Measurements from ENCODE around the gene RPAIN. TPM values are rescaled to one million over a fixed set of nuclear protein-coding genes. Genes with fewer than 3 reads are reported as not detected.
"Not testable (repeated sequence)": the region's sequence is repeated elsewhere in the genome, so short reads cannot be mapped to it uniquely, and the experiment has no call there.

Gene RPAIN
- total RNA-seq, 1 donor from 2014 or later: 37.2 TPM

GRCh38 chr17:5429191-5429887 lies 9.4 kb downstream of the RPAIN start:
- Histone ChIP-seq H3K4me1 (peaks cover 11% of the 10 kb centered on the region), H3K36me3 (peaks cover 100% of the 10 kb centered on the region), H3K9me3 (no peaks in the 10 kb centered on the region), H3K27ac (peak overlapping the region; percentile 60), H3K27me3 (ENCODE audit: low read depth) (no peaks in the 10 kb centered on the region), H3K4me3 (no peak overlapping the region)
- peak; percentile 86 for ATAC-seq
- TF ChIP-seq CTCF (IDR thresholded peaks at IDR 0.05): no peak
- intact Hi-C loops (cut with DNase I): no loop called here
- DNase-seq: no peak

- peak; percentile 88 to 91 for ATAC-seq
- H3K27ac ChIP-seq: peak overlapping the region; percentile 60
Measured at GRCh38 chr17:5430413-5430999, 10.5 kb downstream of the RPAIN start.

GRCh38 chr17:5431234-5431633 lies 11.3 kb downstream of the RPAIN start:
- peaks cover 11% of the 10 kb centered on the region for H3K4me1 ChIP-seq
- peak overlapping the region; percentile 60 for H3K27ac ChIP-seq
- H3K27me3 ChIP-seq (ENCODE audit: low read depth); ATAC-seq; intact Hi-C loops (cut with DNase I); H3K4me3 ChIP-seq; H3K9me3 ChIP-seq; DNase-seq: not testable (repeated sequence)
- peaks cover 99% of the 10 kb centered on the region for H3K36me3 ChIP-seq

More at GRCh38 chr17:5430413-5430999, 10.5 kb downstream of the RPAIN start:
- intact Hi-C loops (cut with DNase I): no loop called here
- no peak for TF ChIP-seq CTCF (IDR thresholded peaks at IDR 0.05)
- no peaks in the 10 kb centered on the region for H3K9me3 ChIP-seq
- H3K36me3 ChIP-seq: peaks cover 99% of the 10 kb centered on the region
- H3K4me1 ChIP-seq: peaks cover 11% of the 10 kb centered on the region
- no peaks in the 10 kb centered on the region for H3K27me3 ChIP-seq (ENCODE audit: low read depth)
- no peak overlapping the region for H3K4me3 ChIP-seq
- no peak for DNase-seq

- peaks cover 12% of the 10 kb centered on the region for H3K4me1 ChIP-seq
- peaks cover 99% of the 10 kb centered on the region for H3K36me3 ChIP-seq
Measured at GRCh38 chr17:5431949-5432556, 12.1 kb downstream of the RPAIN start.

GRCh38 chr17:5434984-5435383 lies 15.0 kb downstream of the RPAIN start:
- no peak for TF ChIP-seq CTCF (IDR thresholded peaks at IDR 0.05)
- intact Hi-C loops (cut with DNase I): no loop called here
- DNase-seq (no peak), ATAC-seq (no peak)
- no peak overlapping the region for H3K27ac ChIP-seq
- no peaks in the 10 kb centered on the region for H3K27me3 ChIP-seq (ENCODE audit: low read depth)
- H3K4me1 ChIP-seq: peaks cover 20% of the 10 kb centered on the region
- H3K9me3 ChIP-seq: no peaks in the 10 kb centered on the region
- H3K4me3 ChIP-seq: no peak overlapping the region
- peaks cover 76% of the 10 kb centered on the region for H3K36me3 ChIP-seq

More at GRCh38 chr17:5431949-5432556, 12.1 kb downstream of the RPAIN start:
- intact Hi-C loops (cut with DNase I): no loop called here
- Histone ChIP-seq H3K9me3 (no peaks in the 10 kb centered on the region), H3K27me3 (ENCODE audit: low read depth) (no peaks in the 10 kb centered on the region), H3K4me3 (no peak overlapping the region), H3K27ac (no peak overlapping the region)
- DNase-seq (no peak), ATAC-seq (no peak)
- TF ChIP-seq CTCF (IDR thresholded peaks at IDR 0.05): no peak

- H3K27me3 ChIP-seq (ENCODE audit: low read depth); H3K4me3 ChIP-seq; H3K9me3 ChIP-seq; ATAC-seq; H3K27ac ChIP-seq; DNase-seq; intact Hi-C loops (cut with DNase I): not testable (repeated sequence)
- Histone ChIP-seq H3K4me1 (peaks cover 20% of the 10 kb centered on the region), H3K36me3 (peaks cover 68% of the 10 kb centered on the region)
Measured at GRCh38 chr17:5435781-5436315, 15.9 kb downstream of the RPAIN start.
